Measurements from ENCODE around the gene SLC6A11. TPM values are rescaled to one million over a fixed set of nuclear protein-coding genes. Genes with fewer than 3 reads are reported as not detected.

The SLC6A11 gene
- total and polyA plus RNA-seq, 2 of the 8 experiments (the other 6 are each of a cell fraction or from before 2014, with no cell fraction given), result 0.78 to 1.5 TPM

GRCh38 chr3:10901296-10901945 is 85.4 kb downstream of the SLC6A11 start:
- Histone ChIP-seq H4K5ac (ENCODE audit: insufficient read length, low read depth, low read length) (no peak overlapping the region), H2BK12ac (ENCODE audit: low read depth, low read length) (no peak overlapping the region), H3K27ac (ENCODE audit: low read depth, low read length) (no peak overlapping the region), H4K8ac (ENCODE audit: extremely low read depth, insufficient read depth, low read length) (no peak overlapping the region), H3K4me1 (replicated peaks in 1 of 4; ENCODE audit: control insufficient read depth in 3 of 4, insufficient read depth in 4 of 4, low read length in 3 of 4) (peaks cover 0 to 5% (median 0%) of the 10 kb centered on the region in 4 experiments; a peak in 1 of 7 replicates), H3K9ac (replicated peaks in 1 of 4; ENCODE audit: extremely low read depth in 1 of 4, low read depth in 3 of 4, low read length in 3 of 4) (no peak overlapping the region), H3K4me3 (ENCODE audit: extremely low read depth in 1 of 4, insufficient read depth in 2 of 4, low read depth in 3 of 4, low read length in 4 of 4) (no peak overlapping the region), H2BK5ac (ENCODE audit: low read depth, low read length) (no peak overlapping the region), H3K56ac (replicated peaks; ENCODE audit: insufficient read length, low read depth, low read length) (no peak overlapping the region), H4K20me1 (replicated peaks in 1 of 2; ENCODE audit: control insufficient read depth in 1 of 2, insufficient read depth in 2 of 2, low read length in 2 of 2) (no peaks in the 10 kb centered on the region), H2BK20ac (ENCODE audit: low read length) (no peak overlapping the region; the same call in 1 of the 2 replicates), H3K23me2 (ENCODE audit: low read depth, low read length) (no peaks in the 10 kb centered on the region), H3K14ac (ENCODE audit: insufficient read length) (no peak overlapping the region), H3K4ac (replicated peaks; ENCODE audit: insufficient read length, low read depth, low read length) (no peak overlapping the region), H3K27me3 (replicated peaks in 1 of 4; ENCODE audit: control insufficient read depth in 3 of 4, extremely low read depth in 1 of 4, insufficient read depth in 3 of 4, low read length in 3 of 4) (no peaks in the 10 kb centered on the region), H3K9me3 (ENCODE audit: insufficient read depth in 2 of 2, low read depth in 1 of 2, low read length in 1 of 2) (peaks cover 8 to 9% of the 10 kb centered on the region in 2 experiments; a peak in 3 of 4 replicates), H4K91ac (replicated peaks; ENCODE audit: insufficient read length, low read length) (no peak overlapping the region), H3K36me3 (ENCODE audit: control insufficient read depth in 2 of 4, insufficient read depth in 4 of 4, low read length in 3 of 4) (no peaks in the 10 kb centered on the region), H3K79me1 (ENCODE audit: low read depth, low read length) (no peaks in the 10 kb centered on the region), H2AK5ac (ENCODE audit: low read depth, low read length) (no peak overlapping the region), H2BK120ac (replicated peaks; ENCODE audit: low read depth, low read length) (no peak overlapping the region), H3K18ac (ENCODE audit: extremely low read depth, low read length) (no peak overlapping the region), H3K23ac (ENCODE audit: insufficient read length) (no peak overlapping the region), H3K4me2 (ENCODE audit: insufficient read depth in 1 of 2, low read depth in 2 of 2, low read length in 2 of 2) (no peak overlapping the region), H2AFZ (ENCODE audit: low read length) (no peak overlapping the region), H2BK15ac (ENCODE audit: low read length) (0 out of 2 replicates have a peak overlapping the region, but pooled peaks have one; percentile 50), H3K79me2 (ENCODE audit: control insufficient read depth in 1 of 2, insufficient read depth in 2 of 2, low read length in 2 of 2) (no peaks in the 10 kb centered on the region)
- ChIA-PET CTCF (ENCODE audit: partially characterized antibody) (interaction anchor here (0.6 to 2.9 kb wide), 4 partner anchors 8 to 88 kb away, joined by 3 to 8 read pairs (median 3); no protein-coding TSS in a partner anchor), POLR2A (ENCODE audit: partially characterized antibody) (interaction anchor here (0.6 kb wide), 1 partner anchor 1401 kb away, joined by 5 read pairs; no protein-coding TSS in a partner anchor)
- FAIRE-seq (no peak), DNase-seq (ENCODE audit: low read depth in 1 of 2, low spot score in 2 of 2) (no peak)
- WGBS, 2 experiments (ENCODE audit: extremely low coverage in 1 of 2, insufficient coverage in 1 of 2, insufficient read length in 1 of 2, insufficient replicate concordance in 2 of 2, low coverage in 1 of 2, low lambda C conversion rate in 2 of 2, missing lambda C conversion rate in 1 of 2), result 82% methylated on average over 13 of the region's 13 CpGs; no CpG with 5 or more reads in 1 of the 2 experiments
- TF ChIP-seq PHF8 (conservative IDR thresholded peaks at IDR 0.05; ENCODE audit: low read depth, low read length) (no peak), KDM1A (IDR thresholded peaks at IDR 0.05; ENCODE audit: borderline replicate concordance, low read length) (no peak), HDAC6 (IDR thresholded peaks at IDR 0.05; ENCODE audit: low read depth, low read length) (no peak), SAP30 (IDR thresholded peaks at IDR 0.05; ENCODE audit: insufficient read depth, insufficient replicate concordance, low read length) (no peak), BCL11A (IDR thresholded peaks at IDR 0.05; ENCODE audit: low read depth in 2 of 2, low read length in 2 of 2) (no peak), SP2 (IDR thresholded peaks at IDR 0.05; ENCODE audit: low read length) (no peak), RNF2 (IDR thresholded peaks at IDR 0.05; ENCODE audit: borderline replicate concordance, low read depth, low read length, missing control alignments, poor library complexity, severe bottlenecking) (no peak), CEBPB (IDR thresholded peaks at IDR 0.05; ENCODE audit: low read depth, low read length) (no peak), YY1 (IDR thresholded peaks at IDR 0.05; ENCODE audit: low read depth, low read length) (no peak), GTF2F1 (IDR thresholded peaks at IDR 0.05; ENCODE audit: borderline replicate concordance, low read depth, low read length) (no peak), TCF12 (IDR thresholded peaks at IDR 0.05; ENCODE audit: low read depth, low read length) (no peak)

All from H1 (cell line).